ENCODE results near the gene KLF6. TPM values are rescaled to one million over a fixed set of nuclear protein-coding genes. Genes with fewer than 3 reads are reported as not detected.

KLF6 gene
- total RNA-seq, 1 experiment from 2014 or later: 27.9 TPM

GRCh38 chr10:3757638-3758490 is 27.1 kb downstream of the KLF6 start (continued):
- no peak for TF ChIP-seq ZNF512 (CRISPR knock-in tag; IDR thresholded peaks at IDR 0.05; ENCODE audit: borderline replicate concordance)
- TF ChIP-seq ZNF423 (CRISPR knock-in tag; IDR thresholded peaks at IDR 0.05): no peak
- TF ChIP-seq IRF1 (CRISPR knock-in tag; IDR thresholded peaks at IDR 0.05): no peak
- TF ChIP-seq HMGXB4 (CRISPR knock-in tag; IDR thresholded peaks at IDR 0.05): no peak
- TF ChIP-seq ATF2 (CRISPR knock-in tag; IDR thresholded peaks at IDR 0.05; ENCODE audit: borderline replicate concordance, low read depth): no peak

- Mint-ChIP-seq H3K4me1 (peaks cover 15% of the 10 kb centered on the region), H3K9me3 (no peaks in the 10 kb centered on the region), H3K27me3 (ENCODE audit: low read depth) (peaks cover 2% of the 10 kb centered on the region), H3K36me3 (no peaks in the 10 kb centered on the region), H3K27ac (no peak overlapping the region), H3K4me3 (no peak overlapping the region)
- ChIA-PET CTCF (no interaction called here), POLR2A (no interaction called here)
- DNase-seq (ENCODE audit: low spot score) (no peak), ATAC-seq (no peak)
- no peak for TF ChIP-seq ZNF532 (CRISPR knock-in tag; IDR thresholded peaks at IDR 0.05; ENCODE audit: borderline replicate concordance)
- no peak for TF ChIP-seq CREM (CRISPR knock-in tag; IDR thresholded peaks at IDR 0.05)
- no peak for TF ChIP-seq HMGXB4 (CRISPR knock-in tag; IDR thresholded peaks at IDR 0.05)
- TF ChIP-seq E2F1 (CRISPR knock-in tag; IDR thresholded peaks at IDR 0.05): no peak
Measured at GRCh38 chr10:3757250-3757637, 27.8 kb downstream of the KLF6 start.
